Dermis blood vessel endothelial cell (primary cell): ENCODE results near the gene UACA. TPM values are rescaled to one million over a fixed set of nuclear protein-coding genes. Genes with fewer than 3 reads are reported as not detected.
"Not testable (repeated sequence)": the region's sequence is repeated elsewhere in the genome, so short reads cannot be mapped to it uniquely, and the experiment has no call there.

ENCODE experiments used
- DNase-seq: peaks from one replicate; pipeline ENCODE4 v3.0.0; 2010
- total RNA-seq: library from RNA; depleted of rRNA; stranded (reverse); fragments of >200 nt; gene quantifications from 2 replicates; pipeline ENCODE4 v1.2.3, GENCODE V29; 2014

The UACA gene
- total RNA-seq, 1 donor from 2014 or later, result 185 TPM

GRCh38 chr15:70753101-70753829 lies 10.1 kb downstream of the UACA start:
- no peak for DNase-seq

DNA sequence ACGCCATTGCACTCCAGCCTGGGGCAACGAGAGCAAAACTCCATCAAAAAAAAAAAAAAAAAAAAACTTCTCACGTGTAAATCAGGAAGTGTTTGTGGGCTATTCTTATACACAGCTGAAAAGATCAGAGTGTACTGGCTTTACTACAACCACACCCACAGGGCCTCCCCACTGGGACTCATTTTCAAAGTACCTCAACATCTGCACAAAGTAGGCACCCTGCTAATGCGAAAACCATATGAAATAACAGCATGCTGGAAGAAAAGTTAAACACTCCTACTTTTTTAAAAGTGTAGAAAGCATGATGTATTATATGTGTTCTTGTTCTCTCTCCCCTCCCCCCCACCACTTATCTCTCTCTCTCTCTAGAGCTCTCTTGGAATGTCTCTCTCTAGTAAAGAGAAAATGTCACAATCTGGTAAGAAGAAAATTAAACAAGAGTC lies 11.1 kb downstream of the UACA start:
- no peak for DNase-seq

GRCh38 chr15:70750203-70750869 lies 13.0 kb downstream of the UACA start:
- no peak for DNase-seq

DNA sequence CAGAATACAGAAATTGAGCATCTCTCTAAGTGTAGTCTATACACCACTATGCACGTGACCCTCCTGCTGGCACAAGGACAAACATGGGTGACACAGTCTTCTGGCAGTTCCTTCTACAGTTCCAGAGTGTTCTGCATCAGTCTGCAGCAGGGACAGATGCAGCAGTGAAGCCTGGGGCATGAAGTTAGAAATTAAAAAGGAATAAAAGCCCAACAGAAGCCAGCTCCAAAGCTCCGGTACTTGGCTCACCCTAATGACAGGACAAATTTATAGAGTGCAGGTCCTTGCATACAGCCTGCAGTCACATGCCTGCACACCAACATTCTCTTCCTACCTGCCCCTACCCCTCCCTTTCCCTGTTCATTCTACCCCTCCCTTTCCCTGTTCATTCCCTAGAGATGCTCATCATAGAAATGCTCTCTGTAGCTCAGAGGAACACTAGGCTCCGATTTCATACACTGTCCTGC lies 15.0 kb downstream of the UACA start:
- DNase-seq, result no peak

- DNase-seq, result not testable (repeated sequence)
Measured at GRCh38 chr15:70746598-70746997, 16.8 kb downstream of the UACA start.

DNA sequence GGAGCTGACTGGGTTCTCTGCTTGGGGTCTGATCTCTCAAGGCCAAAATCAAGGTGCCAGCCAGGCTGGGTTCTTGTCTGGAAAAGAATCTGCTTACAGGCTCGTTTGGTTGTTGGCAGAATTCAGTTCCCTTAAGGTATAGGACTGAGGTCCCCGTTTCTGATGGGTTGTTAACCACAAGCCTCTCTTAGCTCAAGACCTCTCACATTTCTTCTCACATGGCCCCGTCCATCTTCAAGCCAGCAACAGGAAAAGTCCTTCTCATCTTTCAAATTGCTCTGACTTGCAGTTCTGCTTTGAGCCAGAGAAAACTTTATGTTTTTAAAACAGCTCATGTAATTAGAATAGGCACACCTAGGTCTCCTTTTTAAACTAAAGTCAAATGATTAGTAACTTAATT lies 20.4 kb downstream of the UACA start:
- DNase-seq, result peak; percentile 47

DNA sequence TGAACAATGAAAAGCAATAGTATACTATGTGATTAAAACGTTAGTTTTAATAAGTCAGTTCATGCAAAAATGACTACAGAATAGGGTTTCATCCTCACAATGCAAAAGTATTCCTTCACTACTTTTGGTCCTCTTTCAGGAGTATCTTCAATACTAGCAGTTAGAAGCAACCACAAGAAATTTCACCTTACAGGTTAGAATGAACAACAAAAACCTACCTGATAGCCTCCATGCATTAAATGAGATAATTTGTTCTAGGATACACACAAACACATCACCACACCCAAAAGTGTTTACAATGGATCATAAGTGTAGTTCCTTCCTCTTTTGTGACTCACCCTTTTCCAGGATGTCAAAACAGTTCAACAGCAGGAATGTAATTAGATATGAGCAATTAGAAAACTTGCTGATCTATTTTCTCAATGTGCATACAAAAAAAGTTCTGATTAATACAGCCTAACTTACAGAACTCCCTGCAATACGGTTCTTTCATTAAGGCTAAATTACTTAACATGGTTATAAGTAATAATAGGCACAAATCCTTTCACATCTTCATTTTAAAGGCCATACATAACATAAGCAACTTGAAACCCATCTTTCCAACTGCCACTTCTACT lies 21.6 kb downstream of the UACA start:
- DNase-seq, result peak; percentile 76

DNA sequence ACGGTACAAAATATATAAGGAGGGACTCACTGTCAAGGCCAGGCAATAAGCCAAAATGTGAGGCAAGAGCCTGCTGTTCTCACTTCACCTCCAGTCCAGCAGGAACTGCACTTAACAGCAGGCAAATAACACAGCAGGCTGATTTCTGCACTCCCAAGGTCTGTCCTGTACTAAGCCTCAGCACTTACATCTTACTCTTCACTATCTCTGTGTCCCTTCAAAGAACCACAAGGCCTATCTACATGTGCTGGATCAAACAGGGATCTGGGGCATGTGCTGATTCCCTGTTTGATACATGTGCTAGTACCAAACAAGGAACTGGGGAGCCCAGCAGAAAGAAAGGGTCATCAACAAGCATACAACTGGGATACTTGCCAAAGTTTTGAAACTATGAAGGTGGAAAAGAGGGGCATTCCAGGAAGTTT lies 22.2 kb downstream of the UACA start:
- peak; percentile 72 for DNase-seq

DNA sequence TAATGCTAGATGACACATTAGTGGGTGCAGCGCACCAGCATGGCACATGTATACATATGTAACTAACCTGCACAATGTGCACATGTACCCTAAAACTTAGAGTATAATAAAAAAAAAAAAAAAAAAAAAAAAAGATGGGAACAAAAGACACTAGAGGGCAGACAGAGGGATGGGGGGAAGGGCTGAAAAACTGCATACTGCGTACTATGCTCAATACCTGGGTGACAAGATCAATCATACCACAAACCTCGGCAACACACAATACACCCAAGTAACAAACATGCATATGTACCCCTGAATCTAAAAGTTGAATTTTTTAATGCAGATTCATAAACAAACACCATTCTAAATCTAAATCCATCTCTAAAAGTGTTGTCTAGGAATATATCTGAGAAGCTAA lies 28.3 kb downstream of the UACA start:
- not testable (repeated sequence) for DNase-seq

DNA sequence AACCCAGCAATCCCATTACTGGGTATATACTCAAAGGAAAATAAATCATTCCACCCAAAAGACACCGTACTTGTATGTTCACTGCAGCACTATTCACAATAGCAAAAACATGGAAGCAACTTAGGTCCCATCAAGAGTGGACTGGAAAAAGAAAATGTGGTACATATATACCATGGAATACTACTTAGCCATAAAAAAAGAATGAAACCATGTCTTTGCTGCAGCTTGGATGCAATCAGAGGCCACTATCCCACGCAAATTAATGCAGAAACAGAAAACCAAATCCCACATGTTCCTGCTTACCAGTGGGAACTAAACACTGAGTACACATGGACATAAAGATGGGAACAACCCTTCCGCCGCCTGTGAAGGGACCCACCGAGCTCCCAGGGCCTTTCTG lies 34.2 kb downstream of the UACA start:
- no peak for DNase-seq

DNA sequence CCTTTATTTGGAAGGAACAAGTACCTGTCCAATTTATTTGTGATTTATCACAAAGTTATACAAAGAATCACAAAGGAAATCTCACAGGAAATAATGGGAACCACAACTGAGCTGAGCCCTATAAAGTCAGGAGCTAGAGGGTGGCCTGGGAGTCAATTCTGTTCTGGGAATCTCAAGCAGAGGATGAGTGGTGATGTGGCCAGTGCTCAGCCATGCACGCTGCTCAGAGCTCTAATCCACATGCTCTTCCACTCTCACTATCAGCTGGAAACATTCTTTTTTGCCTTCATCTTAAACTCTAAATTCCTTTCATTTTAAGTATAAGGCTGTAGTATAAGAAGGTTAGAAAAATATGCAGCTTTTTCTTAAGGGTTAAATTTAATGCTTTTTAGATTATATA lies 36.6 kb downstream of the UACA start:
- DNase-seq, result no peak

DNA sequence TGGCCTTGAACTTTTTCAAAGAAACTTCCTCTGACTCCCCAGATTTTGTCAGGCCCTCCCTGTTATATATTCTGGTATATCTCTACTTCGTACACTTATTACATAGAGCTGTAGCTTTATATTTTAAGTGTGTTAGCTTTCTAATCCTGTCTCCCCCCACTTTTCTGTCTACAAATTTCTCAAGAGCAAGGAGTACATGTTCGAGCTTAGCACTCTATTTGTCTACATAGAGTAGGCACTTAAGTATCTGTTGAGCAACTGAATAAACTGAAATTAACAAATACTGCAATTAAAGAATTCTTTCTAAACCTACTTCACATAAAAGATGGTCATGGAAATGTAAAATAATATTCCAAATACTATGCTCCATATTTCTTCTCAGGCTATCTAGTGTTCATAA lies 39.4 kb downstream of the UACA start:
- DNase-seq, result no peak

DNA sequence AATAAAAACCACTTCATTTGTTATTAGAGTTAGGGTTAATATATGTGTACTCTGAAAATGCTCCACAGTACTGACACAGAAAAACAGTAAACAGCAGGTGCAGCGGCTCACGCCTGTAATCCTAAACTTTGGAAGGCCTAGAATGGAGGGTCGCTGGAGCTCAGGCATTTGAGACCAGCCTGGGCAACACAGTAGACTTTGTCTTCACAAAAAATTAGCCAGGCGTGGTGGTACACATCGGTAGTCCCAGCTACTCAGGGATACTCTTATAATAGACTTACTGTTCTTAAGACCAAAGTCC lies 40.3 kb downstream of the UACA start:
- no peak for DNase-seq

- peak; percentile 85 for DNase-seq
Measured at GRCh38 chr15:70722266-70723121, 40.9 kb downstream of the UACA start.

- no peak for DNase-seq
Measured at GRCh38 chr15:70720228-70721016, 42.9 kb downstream of the UACA start.

DNA sequence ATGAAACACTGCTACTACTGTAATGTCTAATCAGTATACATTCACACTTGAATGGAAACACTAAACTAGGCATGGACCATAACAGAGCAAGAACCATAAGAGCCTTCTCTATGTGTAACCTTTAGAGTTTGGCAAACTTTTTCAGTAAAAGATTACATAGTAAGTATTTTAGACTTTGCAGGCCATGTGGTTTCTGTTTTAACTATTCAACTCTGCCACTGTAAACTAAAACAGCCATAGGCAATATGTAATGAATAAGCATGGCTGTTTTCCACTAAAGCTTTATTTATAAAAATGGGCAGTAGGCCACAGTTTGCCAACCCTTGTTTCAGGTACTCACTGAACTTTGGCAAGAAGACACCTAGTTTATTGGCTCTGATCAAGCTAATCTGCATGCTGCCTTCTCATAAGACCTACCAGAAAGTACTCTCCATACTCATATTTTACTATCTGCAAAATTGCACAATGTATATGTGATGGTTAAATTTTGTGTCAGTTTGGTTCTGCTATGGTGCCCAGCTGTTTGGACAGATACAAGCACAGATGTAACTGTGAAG lies 46.0 kb downstream of the UACA start:
- no peak for DNase-seq

GRCh38 chr15:70715840-70716485 lies 47.4 kb downstream of the UACA start:
- no peak for DNase-seq

- DNase-seq, result no peak
Measured at GRCh38 chr15:70714565-70714964, 48.8 kb downstream of the UACA start.

DNA sequence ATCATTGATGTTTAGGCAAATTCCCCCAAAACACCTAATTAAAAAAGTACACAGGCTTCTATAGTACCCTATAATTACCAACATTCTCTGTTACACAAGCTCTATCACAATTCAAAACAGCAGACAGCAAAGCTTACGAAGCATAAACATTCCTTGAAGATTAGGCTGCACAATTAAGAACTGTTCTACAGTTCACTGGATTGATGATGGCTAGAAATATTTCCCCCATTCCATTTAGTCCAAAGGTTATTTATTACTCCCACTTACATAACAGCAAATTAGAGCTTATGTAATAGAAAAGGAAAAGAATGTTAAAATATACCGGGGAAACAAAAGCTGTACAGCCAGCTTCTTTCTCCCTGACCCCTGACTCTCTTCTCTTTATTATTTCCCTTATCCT lies 49.3 kb downstream of the UACA start:
- no peak for DNase-seq

DNA sequence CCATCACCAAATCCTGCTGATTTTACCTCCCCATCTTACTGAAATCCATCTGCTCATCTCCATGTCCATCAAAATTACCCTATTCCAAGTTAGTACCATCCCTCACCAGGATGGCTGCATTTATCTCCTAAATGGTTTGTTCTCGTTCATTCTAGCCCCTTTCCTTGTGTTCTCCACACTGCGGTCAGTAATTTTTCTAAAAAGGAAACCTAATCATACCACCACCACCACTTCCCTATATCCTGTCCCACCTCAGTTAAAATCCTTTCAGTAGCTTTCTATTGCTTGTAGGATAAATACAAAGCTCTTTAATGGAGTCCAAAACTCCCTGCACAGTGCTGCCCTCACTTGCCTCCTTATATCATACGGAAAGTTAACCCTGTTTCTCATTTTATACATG lies 51.1 kb downstream of the UACA start:
- DNase-seq, result no peak

GRCh38 chr15:70710714-70711113 lies 52.6 kb downstream of the UACA start:
- DNase-seq, result no peak
